Esophagus (tissue), 2 donors: ENCODE results near the gene RFTN2. TPM values are rescaled to one million over a fixed set of nuclear protein-coding genes. Genes with fewer than 3 reads are reported as not detected.
A peak's percentile ranks its signal among the peaks of the same experiment; 100 is the strongest.
"Not testable (repeated sequence)": the region's sequence is repeated elsewhere in the genome, so short reads cannot be mapped to it uniquely, and the experiment has no call there.

Experiments
- H3K27ac ChIP-seq, 2 donors: one replicate each; pipeline ENCODE4 v1.5.1; 2013; ENCODE audit warnings: low read depth in 2 of 2, mild to moderate bottlenecking in 2 of 2, inconsistent platforms in 1 of 2, low read length in 1 of 2, moderate library complexity in 1 of 2
- H3K27me3 ChIP-seq, 2 donors: one replicate each; pipeline ENCODE4 v1.6.1; 2013; ENCODE audit warnings: low read length in 2 of 2, control low read depth in 1 of 2, mild to moderate bottlenecking in 1 of 2; ENCODE audit not compliant: insufficient read depth in 2 of 2, control insufficient read depth in 1 of 2
- H3K36me3 ChIP-seq, 2 donors: one replicate each; pipeline ENCODE4 v1.6.1; 2013; ENCODE audit warnings: low read length in 1 of 2; ENCODE audit not compliant: control insufficient read depth in 2 of 2, insufficient read depth in 2 of 2
- H3K4me1 ChIP-seq, 2 donors: one replicate each; pipeline ENCODE4 v1.6.1; 2013; ENCODE audit warnings: low read length in 1 of 2; ENCODE audit not compliant: control insufficient read depth in 2 of 2, insufficient read depth in 2 of 2
- H3K4me3 ChIP-seq, 2 donors: one replicate each; pipeline ENCODE4 v1.5.1; 2013; ENCODE audit warnings: low read length in 2 of 2, mild to moderate bottlenecking in 2 of 2, low read depth in 1 of 2, moderate library complexity in 1 of 2
- H3K9me3 ChIP-seq, 2 donors: one replicate each; pipeline ENCODE4 v1.6.1; 2013; ENCODE audit warnings: mild to moderate bottlenecking in 2 of 2, low read depth in 1 of 2, low read length in 1 of 2, moderate library complexity in 1 of 2; ENCODE audit not compliant: control insufficient read depth in 2 of 2, insufficient read depth in 1 of 2
- WGBS, 2 donors: extraction: QIAGEN DNeasy Blood & Tissue Kit; methylation state at CpG; one replicate each; pipeline ENCODE4 v1.1.7; 2013; 5-methylcytosine and 5-hydroxymethylcytosine counted together
- polyA plus RNA-seq, 2 donors: library from polyadenylated mRNA; stranded (reverse); fragments of 200-250 nt; gene quantifications; one replicate each; pipeline ENCODE4 v1.2.3, GENCODE V29; 2013
- donor health status: healthy with polysubstance abuse.
- donor health status: Bipolar disorder and iron deficiency.

Gene RFTN2
- polyA plus RNA-seq, 2 donors, result 0.24 to 0.38 TPM

- WGBS, 2 donors, result 13 to 15% methylated on average over 38 of the region's 38 CpGs
- Histone ChIP-seq H3K4me1 (peaks cover 2 to 4% of the 10 kb centered on the region in 2 donors), H3K4me3 (peak overlapping the region; percentile 74 to 95), H3K36me3 (no peaks in the 10 kb centered on the region), H3K27ac (peak overlapping the region; percentile 52 to 56), H3K27me3 (no peaks in the 10 kb centered on the region), H3K9me3 (no peaks in the 10 kb centered on the region)
Measured at GRCh38 chr2:197705912-197706838, 30.8 kb upstream of the RFTN2 start.

- WGBS, 2 donors, result 0% methylated on average over 86 of the region's 86 CpGs
- peak within 1 kb of the TSS; percentile 65 to 87 for H3K27ac ChIP-seq
- no peaks in the 10 kb centered on the region for H3K9me3 ChIP-seq
Measured at GRCh38 chr2:197705121-197705911, 29.9 kb upstream of the RFTN2 start, which contains the start of gene MARS2. Gene MARS2 (plus strand): TSS chr2:197705369. CDS start chr2:197705406, 37 bp downstream.

GRCh38 chr2:197704434-197705120, 29.2 kb upstream of the RFTN2 start:
- Histone ChIP-seq H3K36me3 (no peaks in the 10 kb centered on the region), H3K4me3 (peak overlapping the region; percentile 44 to 74), H3K9me3 (no peaks in the 10 kb centered on the region), H3K27ac (peak overlapping the region; percentile 65 to 87), H3K27me3 (no peaks in the 10 kb centered on the region), H3K4me1 (peaks cover 2 to 4% of the 10 kb centered on the region in 2 donors)
- WGBS, 2 donors, result 0 to 1% methylated on average over 5 of the region's 5 CpGs

More at GRCh38 chr2:197705121-197705911, 29.9 kb upstream of the RFTN2 start, which contains the start of gene MARS2:
- H3K4me1 ChIP-seq, result peaks cover 2 to 4% of the 10 kb centered on the region in 2 donors
- peak within 1 kb of the TSS; percentile 74 to 95 for H3K4me3 ChIP-seq
- H3K36me3 ChIP-seq, result no peaks in the 10 kb centered on the region
- no peaks in the 10 kb centered on the region for H3K27me3 ChIP-seq

- Histone ChIP-seq H3K9me3 (no peaks in the 10 kb centered on the region), H3K27me3 (no peaks in the 10 kb centered on the region), H3K4me3 (no peak overlapping the region), H3K4me1 (no peaks in the 10 kb centered on the region), H3K36me3 (no peaks in the 10 kb centered on the region), H3K27ac (no peak overlapping the region)
- WGBS, 2 donors, result 84 to 87% methylated on average over 3 of the region's 3 CpGs
Measured at GRCh38 chr2:197700960-197701359, 25.6 kb upstream of the RFTN2 start.

GRCh38 chr2:197699724-197700123, 24.3 kb upstream of the RFTN2 start:
- H3K27me3 ChIP-seq, H3K36me3 ChIP-seq, H3K4me1 ChIP-seq, H3K9me3 ChIP-seq, H3K27ac ChIP-seq, H3K4me3 ChIP-seq: not testable (repeated sequence)

- not testable (repeated sequence) for H3K27me3 ChIP-seq, H3K4me3 ChIP-seq, H3K36me3 ChIP-seq, H3K4me1 ChIP-seq, H3K27ac ChIP-seq, H3K9me3 ChIP-seq
- 94 to 97% methylated on average over 13 to 23 of the region's 29 CpGs for WGBS, 2 donors
Measured at GRCh38 chr2:197696571-197696970, 21.2 kb upstream of the RFTN2 start.

GRCh38 chr2:197695971-197696370, 20.6 kb upstream of the RFTN2 start:
- H3K9me3 ChIP-seq, H3K4me3 ChIP-seq, H3K27ac ChIP-seq, H3K27me3 ChIP-seq, H3K4me1 ChIP-seq, H3K36me3 ChIP-seq: not testable (repeated sequence)
- 95 to 96% methylated on average over 4 to 22 of the region's 30 CpGs for WGBS, 2 donors

GRCh38 chr2:197695206-197695605, 19.8 kb upstream of the RFTN2 start:
- H3K4me1 ChIP-seq, H3K27me3 ChIP-seq, H3K4me3 ChIP-seq, H3K27ac ChIP-seq, H3K36me3 ChIP-seq, H3K9me3 ChIP-seq: not testable (repeated sequence)
- WGBS, 2 donors, result 94 to 98% methylated on average over 4 of the region's 6 CpGs

- Histone ChIP-seq H3K4me3 (no peak overlapping the region), H3K27me3 (no peaks in the 10 kb centered on the region), H3K27ac (no peak overlapping the region), H3K36me3 (no peaks in the 10 kb centered on the region), H3K9me3 (no peaks in the 10 kb centered on the region), H3K4me1 (no peaks in the 10 kb centered on the region)
- 57 to 64% methylated on average over 2 of the region's 2 CpGs for WGBS, 2 donors
Measured at GRCh38 chr2:197677483-197677882, 2.1 kb upstream of the RFTN2 start.
